Measurements from ENCODE around the gene MAGI2.

MAGI2 gene

DNA sequence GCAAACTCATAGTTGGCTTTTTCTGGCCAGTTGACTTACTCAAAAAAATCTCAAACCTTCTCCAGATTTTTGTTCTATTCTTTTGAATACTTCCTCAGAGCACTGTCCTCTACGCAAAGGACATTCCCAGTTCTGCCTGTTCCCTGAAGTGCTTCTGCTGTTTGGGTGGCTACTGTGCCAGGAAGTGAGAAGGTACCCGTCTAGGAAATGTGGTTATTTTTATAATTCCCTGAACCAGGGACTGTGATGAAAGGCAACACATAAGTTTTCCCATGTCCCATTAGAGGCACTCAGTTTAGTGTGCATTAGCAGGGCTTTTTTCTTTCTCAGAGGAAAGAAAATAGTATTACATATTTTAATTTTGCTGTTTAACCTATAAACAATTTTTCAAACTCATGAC, 1284.6 kb downstream of the MAGI2 start:
- Histone ChIP-seq H3K27me3 (ENCODE audit: control insufficient read depth in 5 of 5, insufficient read depth in 4 of 5, low read length in 5 of 5) (no peaks in the 10 kb centered on the region), H3K27ac (ENCODE audit: low read depth, low read length) (no peak overlapping the region), H3K4me3 (ENCODE audit: low read depth in 1 of 5, low read length in 5 of 5) (no peak overlapping the region), H3K9me3 (ENCODE audit: control insufficient read depth in 5 of 5, low read length in 5 of 5) (no peaks in the 10 kb centered on the region), H3K36me3 (ENCODE audit: control insufficient read depth in 5 of 5, insufficient read depth in 5 of 5, low read length in 5 of 5) (no peaks in the 10 kb centered on the region), H3K9ac (ENCODE audit: low read length in 5 of 5) (no peak overlapping the region), H3K4me1 (ENCODE audit: control insufficient read depth in 5 of 5, insufficient read depth in 5 of 5, low read length in 5 of 5) (no peaks in the 10 kb centered on the region)

- Histone ChIP-seq H3K4me3 (ENCODE audit: low read depth in 1 of 5, low read length in 5 of 5) (no peak overlapping the region), H3K9ac (ENCODE audit: low read length in 5 of 5) (no peak overlapping the region), H3K4me1 (ENCODE audit: control insufficient read depth in 5 of 5, insufficient read depth in 5 of 5, low read length in 5 of 5) (no peaks in the 10 kb centered on the region), H3K9me3 (ENCODE audit: control insufficient read depth in 5 of 5, low read length in 5 of 5) (no peaks in the 10 kb centered on the region), H3K27me3 (ENCODE audit: control insufficient read depth in 5 of 5, insufficient read depth in 4 of 5, low read length in 5 of 5) (no peaks in the 10 kb centered on the region), H3K36me3 (ENCODE audit: control insufficient read depth in 5 of 5, insufficient read depth in 5 of 5, low read length in 5 of 5) (no peaks in the 10 kb centered on the region), H3K27ac (ENCODE audit: low read depth, low read length) (no peak overlapping the region)
Observed at GRCh38 chr7:78167860-78168259, 1285.6 kb downstream of the MAGI2 start.

GRCh38 chr7:78165854-78166253, 1287.6 kb downstream of the MAGI2 start:
- Histone ChIP-seq H3K9me3 (ENCODE audit: control insufficient read depth in 5 of 5, low read length in 5 of 5) (no peaks in the 10 kb centered on the region), H3K4me1 (ENCODE audit: control insufficient read depth in 5 of 5, insufficient read depth in 5 of 5, low read length in 5 of 5) (no peaks in the 10 kb centered on the region), H3K9ac (ENCODE audit: low read length in 5 of 5) (no peak overlapping the region), H3K27ac (ENCODE audit: low read depth, low read length) (no peak overlapping the region), H3K27me3 (ENCODE audit: control insufficient read depth in 5 of 5, insufficient read depth in 4 of 5, low read length in 5 of 5) (no peaks in the 10 kb centered on the region), H3K36me3 (ENCODE audit: control insufficient read depth in 5 of 5, insufficient read depth in 5 of 5, low read length in 5 of 5) (no peaks in the 10 kb centered on the region), H3K4me3 (ENCODE audit: low read depth in 1 of 5, low read length in 5 of 5) (no peak overlapping the region)

- H3K4me1 ChIP-seq (ENCODE audit: control insufficient read depth in 5 of 5, insufficient read depth in 5 of 5, low read length in 5 of 5), result no peaks in the 10 kb centered on the region
- H3K9ac ChIP-seq (ENCODE audit: low read length in 5 of 5), result no peak overlapping the region
- H3K27me3 ChIP-seq (ENCODE audit: control insufficient read depth in 5 of 5, insufficient read depth in 4 of 5, low read length in 5 of 5), result no peaks in the 10 kb centered on the region
- H3K9me3 ChIP-seq (ENCODE audit: control insufficient read depth in 5 of 5, low read length in 5 of 5), result no peaks in the 10 kb centered on the region
- no peak overlapping the region for H3K4me3 ChIP-seq (ENCODE audit: low read depth in 1 of 5, low read length in 5 of 5)
- H3K36me3 ChIP-seq (ENCODE audit: control insufficient read depth in 5 of 5, insufficient read depth in 5 of 5, low read length in 5 of 5), result no peaks in the 10 kb centered on the region
- H3K27ac ChIP-seq (ENCODE audit: low read depth, low read length), result no peak overlapping the region
Observed at GRCh38 chr7:78165454-78165853, 1288.0 kb downstream of the MAGI2 start.

DNA sequence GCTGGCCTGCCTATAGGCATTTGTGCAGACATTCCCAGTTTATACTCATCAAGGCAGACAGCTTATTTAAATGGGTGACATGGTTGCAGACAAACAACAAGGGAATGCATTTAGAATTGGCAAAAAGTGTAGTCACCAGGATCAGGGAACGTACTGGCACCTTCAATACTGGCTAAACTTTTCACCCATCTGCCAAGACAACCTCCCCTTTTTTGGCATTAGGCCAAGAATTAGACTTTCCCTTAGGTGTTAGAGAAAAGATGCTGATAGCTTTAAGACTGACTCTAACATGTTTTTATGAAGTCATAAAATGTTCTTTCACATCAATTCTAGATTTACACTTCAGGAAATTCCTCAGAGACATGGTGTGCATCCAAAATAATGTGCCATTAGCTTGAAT, 1289.0 kb downstream of the MAGI2 start:
- Histone ChIP-seq H3K36me3 (ENCODE audit: control insufficient read depth in 5 of 5, insufficient read depth in 5 of 5, low read length in 5 of 5) (no peaks in the 10 kb centered on the region), H3K4me1 (ENCODE audit: control insufficient read depth in 5 of 5, insufficient read depth in 5 of 5, low read length in 5 of 5) (no peaks in the 10 kb centered on the region), H3K4me3 (ENCODE audit: low read depth in 1 of 5, low read length in 5 of 5) (no peak overlapping the region), H3K9me3 (ENCODE audit: control insufficient read depth in 5 of 5, low read length in 5 of 5) (no peaks in the 10 kb centered on the region), H3K27ac (ENCODE audit: low read depth, low read length) (no peak overlapping the region), H3K9ac (ENCODE audit: low read length in 5 of 5) (no peak overlapping the region), H3K27me3 (ENCODE audit: control insufficient read depth in 5 of 5, insufficient read depth in 4 of 5, low read length in 5 of 5) (no peaks in the 10 kb centered on the region)

- Histone ChIP-seq H3K27ac (ENCODE audit: low read depth, low read length) (no peak overlapping the region), H3K4me3 (ENCODE audit: low read depth in 1 of 5, low read length in 5 of 5) (no peak overlapping the region), H3K9ac (ENCODE audit: low read length in 5 of 5) (no peak overlapping the region), H3K4me1 (ENCODE audit: control insufficient read depth in 5 of 5, insufficient read depth in 5 of 5, low read length in 5 of 5) (no peaks in the 10 kb centered on the region), H3K9me3 (ENCODE audit: control insufficient read depth in 5 of 5, low read length in 5 of 5) (no peaks in the 10 kb centered on the region), H3K27me3 (ENCODE audit: control insufficient read depth in 5 of 5, insufficient read depth in 4 of 5, low read length in 5 of 5) (no peaks in the 10 kb centered on the region), H3K36me3 (ENCODE audit: control insufficient read depth in 5 of 5, insufficient read depth in 5 of 5, low read length in 5 of 5) (no peaks in the 10 kb centered on the region)
Observed at GRCh38 chr7:78161781-78162180, 1291.7 kb downstream of the MAGI2 start.

DNA sequence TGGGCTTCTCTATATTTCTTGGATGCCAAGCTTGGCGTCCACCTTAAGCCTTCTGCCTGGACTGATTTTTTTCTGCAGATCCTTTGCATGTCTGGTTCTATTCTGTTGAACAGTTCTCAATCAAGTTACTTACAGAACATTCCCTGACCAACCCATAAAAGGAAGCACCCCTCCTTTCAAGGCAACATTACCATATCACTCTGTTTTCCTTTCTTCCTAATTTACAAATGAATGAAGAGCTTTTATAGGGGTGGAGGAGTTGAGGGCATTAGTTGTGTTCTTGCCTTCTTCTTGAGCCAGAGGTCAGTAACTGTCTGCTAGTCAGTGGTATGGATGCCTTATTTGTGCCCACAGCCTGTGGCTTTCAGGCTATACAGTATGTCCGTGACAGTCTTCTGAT, 1293.9 kb downstream of the MAGI2 start:
- Histone ChIP-seq H3K4me3 (ENCODE audit: low read depth in 1 of 5, low read length in 5 of 5) (no peak overlapping the region), H3K4me1 (ENCODE audit: control insufficient read depth in 5 of 5, insufficient read depth in 5 of 5, low read length in 5 of 5) (no peaks in the 10 kb centered on the region), H3K27me3 (ENCODE audit: control insufficient read depth in 5 of 5, insufficient read depth in 4 of 5, low read length in 5 of 5) (no peaks in the 10 kb centered on the region), H3K9me3 (ENCODE audit: control insufficient read depth in 5 of 5, low read length in 5 of 5) (no peaks in the 10 kb centered on the region), H3K9ac (ENCODE audit: low read length in 5 of 5) (no peak overlapping the region), H3K27ac (ENCODE audit: low read depth, low read length) (no peak overlapping the region), H3K36me3 (ENCODE audit: control insufficient read depth in 5 of 5, insufficient read depth in 5 of 5, low read length in 5 of 5) (no peaks in the 10 kb centered on the region)

DNA sequence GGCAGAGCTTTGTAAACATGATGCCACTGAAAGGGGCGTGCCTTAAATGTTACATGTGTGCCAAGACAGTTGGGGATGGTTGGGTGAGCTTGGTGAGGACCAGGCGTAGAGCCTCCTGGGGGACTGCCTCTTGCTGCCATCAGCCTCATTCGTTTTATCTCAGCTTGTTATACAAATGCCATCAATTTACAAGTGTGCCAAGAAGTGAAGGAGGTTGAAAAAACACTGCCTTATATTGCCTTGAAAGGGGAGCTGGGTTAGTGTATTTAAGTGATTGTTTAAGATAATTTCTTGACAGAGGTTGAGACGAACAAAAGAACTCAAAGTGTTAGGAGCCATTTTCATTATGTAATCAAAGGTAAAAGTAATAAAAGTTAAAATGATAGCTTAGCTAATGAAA, 1300.2 kb downstream of the MAGI2 start:
- no peak overlapping the region for H3K4me3 ChIP-seq (ENCODE audit: low read depth in 1 of 5, low read length in 5 of 5)
- no peak overlapping the region for H3K27ac ChIP-seq (ENCODE audit: low read depth, low read length)
- no peaks in the 10 kb centered on the region for H3K9me3 ChIP-seq (ENCODE audit: control insufficient read depth in 5 of 5, low read length in 5 of 5)
- no peaks in the 10 kb centered on the region for H3K27me3 ChIP-seq (ENCODE audit: control insufficient read depth in 5 of 5, insufficient read depth in 4 of 5, low read length in 5 of 5)
- H3K36me3 ChIP-seq (ENCODE audit: control insufficient read depth in 5 of 5, insufficient read depth in 5 of 5, low read length in 5 of 5), result no peaks in the 10 kb centered on the region
- no peak overlapping the region for H3K9ac ChIP-seq (ENCODE audit: low read length in 5 of 5)
- H3K4me1 ChIP-seq (ENCODE audit: control insufficient read depth in 5 of 5, insufficient read depth in 5 of 5, low read length in 5 of 5), result peaks cover 0 to 18% (median 6%) of the 10 kb centered on the region in 5 donors

- H3K4me3 ChIP-seq (ENCODE audit: low read depth in 1 of 5, low read length in 5 of 5), result no peak overlapping the region
- no peaks in the 10 kb centered on the region for H3K27me3 ChIP-seq (ENCODE audit: control insufficient read depth in 5 of 5, insufficient read depth in 4 of 5, low read length in 5 of 5)
- no peak overlapping the region for H3K27ac ChIP-seq (ENCODE audit: low read depth, low read length)
- no peak overlapping the region for H3K9ac ChIP-seq (ENCODE audit: low read length in 5 of 5)
- no peaks in the 10 kb centered on the region for H3K36me3 ChIP-seq (ENCODE audit: control insufficient read depth in 5 of 5, insufficient read depth in 5 of 5, low read length in 5 of 5)
- peaks cover 0 to 18% (median 6%) of the 10 kb centered on the region in 5 donors for H3K4me1 ChIP-seq (ENCODE audit: control insufficient read depth in 5 of 5, insufficient read depth in 5 of 5, low read length in 5 of 5)
- no peaks in the 10 kb centered on the region for H3K9me3 ChIP-seq (ENCODE audit: control insufficient read depth in 5 of 5, low read length in 5 of 5)
Observed at GRCh38 chr7:78151229-78151628, 1302.2 kb downstream of the MAGI2 start.

DNA sequence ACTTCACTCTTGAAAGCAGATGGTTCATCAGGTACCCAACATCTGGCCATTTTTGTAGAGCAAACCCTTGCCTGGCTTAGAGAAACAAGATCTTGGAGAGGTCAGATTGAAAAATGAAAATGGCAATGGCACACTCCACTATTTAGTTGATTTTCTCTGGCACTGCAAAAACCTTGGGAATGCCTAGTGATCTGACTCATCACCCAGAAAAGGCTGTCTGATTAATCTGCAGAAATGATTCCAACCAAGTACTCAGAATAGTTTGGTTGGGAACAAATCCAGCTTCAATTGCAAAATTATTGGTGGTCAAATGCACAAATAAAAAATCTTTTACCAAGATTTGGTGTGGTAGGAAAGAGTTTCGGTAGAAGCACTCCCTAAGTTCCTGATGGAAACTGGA, 1303.7 kb downstream of the MAGI2 start:
- Histone ChIP-seq H3K4me3 (ENCODE audit: low read depth in 1 of 5, low read length in 5 of 5) (peak overlapping the region in 1 of 5 donors; percentile 11), H3K9ac (ENCODE audit: low read length in 5 of 5) (no peak overlapping the region), H3K4me1 (ENCODE audit: control insufficient read depth in 5 of 5, insufficient read depth in 5 of 5, low read length in 5 of 5) (peaks cover 0 to 18% (median 6%) of the 10 kb centered on the region in 5 donors), H3K27ac (ENCODE audit: low read depth, low read length) (no peak overlapping the region), H3K36me3 (ENCODE audit: control insufficient read depth in 5 of 5, insufficient read depth in 5 of 5, low read length in 5 of 5) (no peaks in the 10 kb centered on the region), H3K27me3 (ENCODE audit: control insufficient read depth in 5 of 5, insufficient read depth in 4 of 5, low read length in 5 of 5) (no peaks in the 10 kb centered on the region), H3K9me3 (ENCODE audit: control insufficient read depth in 5 of 5, low read length in 5 of 5) (no peaks in the 10 kb centered on the region)

Measured in subcutaneous abdominal adipose tissue (tissue), 5 donors.